GM23338 (cell line): Measurements from ENCODE around the gene MIR17HG. TPM values are rescaled to one million over a fixed set of nuclear protein-coding genes. Genes with fewer than 3 reads are reported as not detected.

ENCODE experiments used
- ATAC-seq: fragments of 200-7000 bp; cut with Tn5 transposase; 3 replicates; pipeline ENCODE4 v1.9.1; 2020
- DNase-seq: peaks from one replicate; pipeline ENCODE4 v3.0.0-alpha.2; 2015; ENCODE audit warnings: low spot score
- H2AFZ ChIP-seq: fragments of 200-600 bp; sonication (generic); 2 replicates; pipeline ENCODE4 v1.8.0; 2016; ENCODE audit warnings: antibody characterized with exemption, mild to moderate bottlenecking, moderate library complexity
- H3F3A ChIP-seq: fragments of 200-600 bp; sonication (generic); replicated peaks from 2 replicates; pipeline ENCODE4 v1.8.0; 2017; ENCODE audit warnings: antibody characterized with exemption, mixed run types, low read depth
- H3K27ac ChIP-seq: fragments of 200-600 bp; sonication (generic); 2 replicates; pipeline ENCODE4 v1.6.1; 2016; ENCODE audit warnings: low read depth
- H3K27me3 ChIP-seq: fragments of 200-600 bp; sonication (generic); 2 replicates; pipeline ENCODE4 v1.8.0; 2016; ENCODE audit warnings: mild to moderate bottlenecking, mixed run types, moderate library complexity; ENCODE audit not compliant: insufficient read depth
- H3K36me3 ChIP-seq: fragments of 200-600 bp; sonication (generic); 2 replicates; pipeline ENCODE4 v1.8.0; 2016; ENCODE audit warnings: mild to moderate bottlenecking; ENCODE audit not compliant: insufficient read depth
- H3K4me1 ChIP-seq: fragments of 200-600 bp; sonication (generic); 2 replicates; pipeline ENCODE4 v1.8.0; 2016; ENCODE audit warnings: mild to moderate bottlenecking, moderate library complexity; ENCODE audit not compliant: insufficient read depth
- H3K4me2 ChIP-seq: fragments of 200-600 bp; sonication (generic); 2 replicates; pipeline ENCODE4 v1.7.1; 2017; ENCODE audit warnings: mixed run types
- H3K4me3 ChIP-seq: fragments of 200-600 bp; sonication (generic); 2 replicates; pipeline ENCODE4 v1.6.1; 2016; ENCODE audit warnings: mixed run types
- H3K79me2 ChIP-seq: fragments of 200-600 bp; sonication (generic); replicated peaks from 2 replicates; pipeline ENCODE4 v1.8.0; 2017; ENCODE audit warnings: mild to moderate bottlenecking; ENCODE audit not compliant: insufficient read depth
- H3K9me2 ChIP-seq: fragments of 200-600 bp; sonication (generic); 2 replicates; pipeline ENCODE4 v1.8.0; 2017; ENCODE audit not compliant: insufficient read depth
- H4K20me1 ChIP-seq: fragments of 200-600 bp; sonication (generic); replicated peaks from 2 replicates; pipeline ENCODE4 v1.8.0; 2017; ENCODE audit warnings: mild to moderate bottlenecking; ENCODE audit not compliant: insufficient read depth
- H3K27ac Mint-ChIP-seq: 2 replicates; pipeline ENCODE4 v1.8.0; 2020; ENCODE audit warnings: inconsistent platforms, mild to moderate bottlenecking, moderate library complexity, mixed read lengths
- H3K27me3 Mint-ChIP-seq: 3 replicates; pipeline ENCODE4 v1.8.0; 2022; ENCODE audit warnings: low read depth, mild to moderate bottlenecking, moderate library complexity, mixed read lengths, inconsistent platforms; ENCODE audit not compliant: insufficient read depth, poor library complexity
- H3K36me3 Mint-ChIP-seq: 3 replicates; pipeline ENCODE4 v1.8.0; 2021; ENCODE audit warnings: low read depth, mild to moderate bottlenecking, inconsistent platforms, moderate library complexity, mixed read lengths
- H3K4me1 Mint-ChIP-seq: 3 replicates; pipeline ENCODE4 v1.8.0; 2020; ENCODE audit warnings: mild to moderate bottlenecking, inconsistent platforms, mixed read lengths
- H3K4me3 Mint-ChIP-seq: 3 replicates; pipeline ENCODE4 v1.8.0; 2021; ENCODE audit warnings: moderate library complexity, mild to moderate bottlenecking, inconsistent platforms, mixed read lengths
- H3K9me3 Mint-ChIP-seq: 3 replicates; pipeline ENCODE4 v1.8.0; 2020; ENCODE audit warnings: moderate library complexity, mild to moderate bottlenecking, inconsistent platforms, mixed read lengths
- EZH2phosphoT487 ChIP-seq: fragments of 200-600 bp; sonication (generic); IDR thresholded peaks from one replicate; pipeline ENCODE4 v1.8.1; 2018; ENCODE audit warnings: antibody characterized with exemption; ENCODE audit not compliant: unreplicated experiment
- NANOG ChIP-seq: IDR thresholded peaks from 2 replicates; pipeline ENCODE4 v1.6.1; 2016; ENCODE audit warnings: antibody characterized with exemption, borderline replicate concordance
- REST ChIP-seq: IDR thresholded peaks from one replicate; pipeline ENCODE4 v1.6.1; 2018; ENCODE audit warnings: antibody characterized with exemption; ENCODE audit not compliant: unreplicated experiment
- ZNF114 ChIP-seq: fragments of 250-450 bp; sonication (Bioruptor Pico); IDR thresholded peaks from 2 replicates; pipeline ENCODE4 v1.5.0; 2020; ENCODE audit warnings: mild to moderate bottlenecking, moderate library complexity
- ZNF331 ChIP-seq: fragments of 250-450 bp; sonication (Bioruptor Pico); IDR thresholded peaks from 2 replicates; pipeline ENCODE4 v1.5.0; 2020; ENCODE audit warnings: low read depth, mild to moderate bottlenecking, moderate library complexity
- ZNF462 ChIP-seq: fragments of 250-450 bp; sonication (Bioruptor Pico); IDR thresholded peaks from 2 replicates; pipeline ENCODE4 v1.5.0; 2020; ENCODE audit warnings: mild to moderate bottlenecking, moderate library complexity
- polyA plus RNA-seq: library from polyadenylated mRNA; unstranded; fragments of >200 nt; fragmentation: Nextera tagmentation; extraction: Ambion mirVana; gene quantifications from 2 replicates; pipeline ENCODE4 v1.2.1, GENCODE V29; 2016
- total RNA-seq: library from RNA; depleted of rRNA; stranded (reverse); fragments of >200 nt; shearing (Covaris generic); gene quantifications from 2 replicates; pipeline ENCODE4 v1.2.3, GENCODE V29; 2014

The MIR17HG gene
- total and polyA plus RNA-seq, 2 experiments from 2014 or later = 14.8 to 46.0 TPM

GRCh38 chr13:91305652-91306051 is 41.8 kb upstream of the MIR17HG start:
- no peak overlapping the region for H3K4me3 ChIP-seq
- DNase-seq (no peak), ATAC-seq (no peak)
- no peaks in the 10 kb centered on the region for H3K36me3 ChIP-seq
- Mint-ChIP-seq H3K27me3 (no peaks in the 10 kb centered on the region), H3K4me3 (no peak overlapping the region), H3K27ac (no peak overlapping the region), H3K36me3 (no peaks in the 10 kb centered on the region), H3K9me3 (no peaks in the 10 kb centered on the region), H3K4me1 (no peaks in the 10 kb centered on the region)
- H3K4me1 ChIP-seq = no peaks in the 10 kb centered on the region
- H4K20me1 ChIP-seq = no peaks in the 10 kb centered on the region
- H3K9me2 ChIP-seq = no peaks in the 10 kb centered on the region
- H3F3A ChIP-seq = no peaks in the 10 kb centered on the region
- TF ChIP-seq ZNF114 = no peak
- no peak for TF ChIP-seq ZNF462
- TF ChIP-seq EZH2phosphoT487 = no peak
- no peak for TF ChIP-seq ZNF331 (CRISPR knock-in tag)
- no peak for TF ChIP-seq NANOG
- no peak for TF ChIP-seq REST
- H3K27me3 ChIP-seq = no peaks in the 10 kb centered on the region
- no peak overlapping the region for H2AFZ ChIP-seq
- no peak overlapping the region for H3K27ac ChIP-seq
- no peak overlapping the region for H3K4me2 ChIP-seq
- H3K79me2 ChIP-seq = no peaks in the 10 kb centered on the region
